IPS-18a (cell line): ENCODE results near the gene PIK3CD.

Experiments
- H3K27ac ChIP-seq: one replicate; pipeline ENCODE4 v1.5.1; 2013; ENCODE audit warnings: low read length
- H3K27me3 ChIP-seq: one replicate; pipeline ENCODE4 v1.6.1; 2013; ENCODE audit warnings: mild to moderate bottlenecking, low read length; ENCODE audit not compliant: control insufficient read depth, insufficient read depth
- H3K36me3 ChIP-seq: one replicate; pipeline ENCODE4 v1.6.1; 2013; ENCODE audit warnings: low read depth, low read length; ENCODE audit not compliant: control insufficient read depth
- H3K4me1 ChIP-seq: one replicate; pipeline ENCODE4 v1.6.1; 2013; ENCODE audit warnings: low read depth, low read length; ENCODE audit not compliant: control insufficient read depth
- H3K4me3 ChIP-seq: one replicate; pipeline ENCODE4 v1.5.1; 2013; ENCODE audit warnings: low read length
- H3K9ac ChIP-seq: one replicate; pipeline ENCODE4 v1.6.1; 2013; ENCODE audit warnings: mild to moderate bottlenecking, low read length, moderate library complexity
- H3K9me3 ChIP-seq: one replicate; pipeline ENCODE4 v1.6.1; 2013; ENCODE audit warnings: low read depth, low read length; ENCODE audit not compliant: control insufficient read depth

The PIK3CD gene

DNA sequence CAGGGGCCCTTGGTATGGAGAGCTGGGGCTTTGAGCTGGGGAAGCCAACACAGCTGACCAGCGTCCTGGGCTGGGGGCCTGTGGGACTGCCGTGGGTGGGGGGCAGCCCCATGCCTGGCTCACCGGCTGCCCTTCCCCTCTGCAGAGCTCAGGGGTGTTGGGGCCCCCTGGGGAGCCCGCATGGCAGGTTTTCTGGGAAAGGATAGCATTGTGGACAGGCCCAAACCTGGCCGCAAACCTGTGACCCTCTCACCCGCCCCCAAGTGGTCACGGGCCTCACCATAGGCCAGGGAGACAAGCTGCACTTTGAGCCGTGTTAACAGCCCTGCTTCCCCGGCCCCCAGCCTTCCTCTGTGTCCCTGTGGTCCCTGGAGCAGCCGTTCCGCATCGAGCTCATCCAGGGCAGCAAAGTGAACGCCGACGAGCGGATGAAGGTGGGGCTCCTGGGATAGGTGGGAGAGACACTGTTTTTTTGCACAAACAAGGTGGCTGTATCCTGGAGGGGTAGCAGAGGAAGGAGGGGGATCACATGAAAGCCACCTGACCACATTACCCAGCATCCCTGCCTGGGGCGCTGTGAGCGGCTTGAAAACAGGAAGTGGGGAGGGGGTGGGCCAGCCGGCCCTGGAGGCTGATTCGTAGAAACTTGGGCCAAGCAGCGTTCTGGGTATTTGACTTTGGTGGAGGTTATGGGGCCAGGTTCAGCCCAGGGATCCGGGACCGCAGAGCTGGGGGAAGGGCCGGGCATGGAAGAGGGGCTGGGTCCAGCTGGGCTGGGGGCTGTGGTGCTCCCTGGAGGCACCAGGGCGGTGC, 65.9 kb downstream of the PIK3CD start:
- Histone ChIP-seq H3K36me3 (no peaks in the 10 kb centered on the region), H3K4me3 (no peak overlapping the region), H3K9ac (no peak overlapping the region), H3K27ac (no peak overlapping the region), H3K4me1 (peaks cover 24% of the 10 kb centered on the region), H3K27me3 (no peaks in the 10 kb centered on the region), H3K9me3 (no peaks in the 10 kb centered on the region)

DNA sequence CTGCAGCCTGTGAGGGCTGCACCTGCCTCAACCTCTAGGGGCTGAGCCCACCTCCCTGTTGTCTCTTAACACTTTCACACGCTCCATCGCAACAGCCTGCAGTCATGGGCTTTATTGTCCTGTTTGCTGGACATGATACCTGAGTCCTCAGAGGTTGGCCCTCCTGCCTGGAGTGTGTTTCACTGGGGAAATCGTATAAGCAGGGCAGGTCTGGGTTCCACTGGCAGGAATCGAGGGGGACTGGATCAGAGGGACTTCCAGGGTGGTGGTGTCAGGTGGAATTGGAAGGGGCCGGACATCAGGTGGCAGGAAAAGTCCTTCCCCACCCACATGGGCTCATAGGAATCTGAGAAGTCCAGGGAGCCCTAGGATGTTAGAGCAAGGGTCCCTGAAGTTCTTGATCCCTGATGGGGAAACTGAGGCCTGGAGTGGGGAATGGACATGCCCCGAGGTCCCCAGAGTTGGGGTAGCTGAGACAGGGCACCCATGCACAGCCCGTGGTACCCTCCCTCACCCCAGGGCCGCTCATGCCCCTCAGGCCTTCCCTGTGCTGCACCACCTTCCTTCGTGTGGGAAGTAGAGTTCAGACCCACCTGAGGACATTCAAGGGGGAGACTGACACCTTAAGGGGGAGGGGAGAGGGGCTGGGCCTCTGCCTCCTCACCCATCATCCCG, 66.6 kb downstream of the PIK3CD start:
- Histone ChIP-seq H3K36me3 (peaks cover 5% of the 10 kb centered on the region), H3K4me3 (no peak overlapping the region), H3K9ac (no peak overlapping the region), H3K27me3 (no peaks in the 10 kb centered on the region), H3K9me3 (no peaks in the 10 kb centered on the region), H3K27ac (no peak overlapping the region), H3K4me1 (peaks cover 24% of the 10 kb centered on the region)

GRCh38 chr1:9719978-9720722, 68.6 kb downstream of the PIK3CD start:
- Histone ChIP-seq H3K4me1 (peaks cover 20% of the 10 kb centered on the region), H3K9ac (no peak overlapping the region), H3K27ac (no peak overlapping the region)

DNA sequence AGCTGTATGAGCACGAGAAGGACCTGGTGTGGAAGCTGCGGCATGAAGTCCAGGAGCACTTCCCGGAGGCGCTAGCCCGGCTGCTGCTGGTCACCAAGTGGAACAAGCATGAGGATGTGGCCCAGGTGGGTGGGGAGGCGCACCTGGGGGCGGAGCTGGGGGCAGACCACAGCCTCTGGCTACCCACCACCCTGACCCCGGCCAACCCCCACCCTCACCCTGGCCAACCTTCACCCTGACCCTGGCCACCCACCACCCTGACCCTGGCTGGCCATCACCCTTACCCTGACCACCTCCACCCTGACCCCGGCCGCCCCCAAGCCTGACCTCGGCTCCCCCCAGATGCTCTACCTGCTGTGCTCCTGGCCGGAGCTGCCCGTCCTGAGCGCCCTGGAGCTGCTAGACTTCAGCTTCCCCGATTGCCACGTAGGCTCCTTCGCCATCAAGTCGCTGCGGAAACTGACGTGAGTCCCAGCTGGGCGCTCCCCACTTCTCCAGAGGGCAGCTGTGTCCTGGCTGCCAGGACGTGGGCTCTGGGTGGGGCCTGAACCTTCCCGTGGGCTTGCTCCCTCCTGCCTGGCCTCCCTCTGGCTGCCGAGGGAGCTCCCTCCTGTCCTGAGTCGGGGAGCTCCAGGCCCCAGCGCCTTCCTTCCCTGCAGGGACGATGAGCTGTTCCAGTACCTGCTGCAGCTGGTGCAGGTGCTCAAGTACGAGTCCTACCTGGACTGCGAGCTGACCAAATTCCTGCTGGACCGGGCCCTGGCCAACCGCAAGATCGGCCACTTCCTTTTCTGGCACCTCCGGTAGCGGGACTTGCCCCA, 69.5 kb downstream of the PIK3CD start:
- Histone ChIP-seq H3K27ac (no peak overlapping the region), H3K4me3 (no peak overlapping the region), H3K4me1 (peaks cover 14% of the 10 kb centered on the region), H3K9me3 (no peaks in the 10 kb centered on the region), H3K36me3 (peaks cover 14% of the 10 kb centered on the region), H3K9ac (no peak overlapping the region), H3K27me3 (no peaks in the 10 kb centered on the region)

More at GRCh38 chr1:9719978-9720722, 68.6 kb downstream of the PIK3CD start:
- H3K4me3 ChIP-seq = no peak overlapping the region
- H3K27me3 ChIP-seq = no peaks in the 10 kb centered on the region
- H3K36me3 ChIP-seq = peaks cover 14% of the 10 kb centered on the region
- H3K9me3 ChIP-seq = no peaks in the 10 kb centered on the region

DNA sequence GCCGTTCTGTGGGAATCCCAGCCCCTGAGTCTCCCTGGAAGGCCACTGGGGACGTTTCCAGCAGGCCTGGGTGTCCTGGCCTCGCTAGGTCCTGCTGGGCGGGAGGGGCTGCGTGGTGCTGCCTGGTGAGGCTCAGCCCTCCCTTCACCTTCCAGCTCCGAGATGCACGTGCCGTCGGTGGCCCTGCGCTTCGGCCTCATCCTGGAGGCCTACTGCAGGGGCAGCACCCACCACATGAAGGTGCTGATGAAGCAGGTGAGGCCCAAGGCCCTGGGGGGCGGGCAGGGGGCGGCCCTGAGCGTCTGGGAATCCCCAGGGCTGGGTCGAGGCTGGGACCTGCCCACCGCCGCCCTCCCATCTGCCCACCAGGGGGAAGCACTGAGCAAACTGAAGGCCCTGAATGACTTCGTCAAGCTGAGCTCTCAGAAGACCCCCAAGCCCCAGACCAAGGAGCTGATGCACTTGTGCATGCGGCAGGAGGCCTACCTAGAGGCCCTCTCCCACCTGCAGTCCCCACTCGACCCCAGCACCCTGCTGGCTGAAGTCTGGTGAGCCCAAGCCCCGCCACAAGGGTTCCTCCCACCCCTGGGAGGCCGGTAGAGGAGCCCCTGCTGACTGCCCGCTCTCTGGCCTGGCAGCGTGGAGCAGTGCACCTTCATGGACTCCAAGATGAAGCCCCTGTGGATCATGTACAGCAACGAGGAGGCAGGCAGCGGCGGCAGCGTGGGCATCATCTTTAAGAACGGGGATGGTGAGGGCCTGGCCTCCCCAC, 70.3 kb downstream of the PIK3CD start:
- H3K4me1 ChIP-seq = peaks cover 11% of the 10 kb centered on the region
- H3K4me3 ChIP-seq = no peak overlapping the region
- H3K27ac ChIP-seq = no peak overlapping the region
- H3K9me3 ChIP-seq = no peaks in the 10 kb centered on the region
- no peak overlapping the region for H3K9ac ChIP-seq
- peaks cover 16% of the 10 kb centered on the region for H3K36me3 ChIP-seq
- H3K27me3 ChIP-seq = no peaks in the 10 kb centered on the region

GRCh38 chr1:9722378-9722749, 70.8 kb downstream of the PIK3CD start:
- Histone ChIP-seq H3K27me3 (no peaks in the 10 kb centered on the region), H3K36me3 (peaks cover 17% of the 10 kb centered on the region), H3K4me1 (peaks cover 7% of the 10 kb centered on the region), H3K27ac (no peak overlapping the region), H3K9ac (no peak overlapping the region), H3K9me3 (no peaks in the 10 kb centered on the region), H3K4me3 (no peak overlapping the region)

DNA sequence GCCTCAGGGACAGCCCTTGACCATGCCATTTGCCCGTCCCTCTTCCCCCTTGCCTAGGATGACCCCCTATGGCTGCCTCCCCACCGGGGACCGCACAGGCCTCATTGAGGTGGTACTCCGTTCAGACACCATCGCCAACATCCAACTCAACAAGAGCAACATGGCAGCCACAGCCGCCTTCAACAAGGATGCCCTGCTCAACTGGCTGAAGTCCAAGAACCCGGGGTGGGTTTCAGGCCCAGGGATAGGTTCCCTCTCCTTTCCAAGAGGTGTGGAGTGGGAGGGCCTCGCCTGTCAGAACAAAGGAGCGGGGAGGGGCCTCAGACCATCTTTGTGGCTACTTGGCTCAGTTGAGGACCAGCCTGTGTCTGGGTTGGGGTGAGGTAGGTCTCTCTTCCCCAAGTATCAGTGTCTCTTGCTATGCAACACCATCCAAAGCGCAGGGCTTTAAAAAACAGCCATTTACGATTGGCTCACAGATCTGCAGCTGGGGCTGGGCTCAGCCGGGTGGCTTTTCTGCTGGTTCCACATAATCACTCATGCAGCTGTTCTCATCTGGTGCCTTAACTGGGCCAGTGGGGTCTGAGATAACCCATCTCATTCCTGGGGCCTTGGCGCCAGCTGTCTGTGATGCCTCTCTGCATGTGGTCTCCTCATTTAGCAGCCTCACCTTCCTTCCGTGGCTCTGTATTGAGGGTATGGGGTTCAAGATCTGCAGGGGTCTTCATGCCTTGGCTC, 71.7 kb downstream of the PIK3CD start:
- H3K4me3 ChIP-seq = no peak overlapping the region

GRCh38 chr1:9723926-9724325, 72.4 kb downstream of the PIK3CD start:
- Histone ChIP-seq H3K9ac (no peak overlapping the region), H3K9me3 (no peaks in the 10 kb centered on the region), H3K4me3 (no peak overlapping the region), H3K36me3 (peaks cover 28% of the 10 kb centered on the region), H3K4me1 (peaks cover 3% of the 10 kb centered on the region), H3K27me3 (no peaks in the 10 kb centered on the region), H3K27ac (no peak overlapping the region)

More for the DNA sequence above, 71.7 kb downstream of the PIK3CD start:
- Histone ChIP-seq H3K9me3 (no peaks in the 10 kb centered on the region), H3K9ac (no peak overlapping the region), H3K27ac (no peak overlapping the region), H3K4me1 (peaks cover 3% of the 10 kb centered on the region), H3K27me3 (no peaks in the 10 kb centered on the region), H3K36me3 (peaks cover 21% of the 10 kb centered on the region)

- H3K4me1 ChIP-seq = peaks cover 3% of the 10 kb centered on the region
- no peak overlapping the region for H3K9ac ChIP-seq
- no peak overlapping the region for H3K4me3 ChIP-seq
- H3K36me3 ChIP-seq = peaks cover 34% of the 10 kb centered on the region
- H3K9me3 ChIP-seq = no peaks in the 10 kb centered on the region
- H3K27me3 ChIP-seq = no peaks in the 10 kb centered on the region
- no peak overlapping the region for H3K27ac ChIP-seq
Measured at GRCh38 chr1:9724706-9725476, 73.4 kb downstream of the PIK3CD start.
